Transverse colon (tissue), 4 donors: ENCODE measurements around the gene FST.

Source experiments
- EP300 ChIP-seq: sonication (generic); formaldehyde crosslinking; IDR thresholded peaks from one replicate; pipeline ENCODE4 v1.6.1; 2017; ENCODE audit warnings: antibody characterized with exemption, low read depth
- POLR2AphosphoS5 ChIP-seq, 3 donors: sonication (generic); formaldehyde crosslinking; IDR thresholded peaks; one replicate each; pipeline ENCODE4 v1.6.1; 2016; ENCODE audit warnings: antibody characterized with exemption in 3 of 3
- TF ChIP-seq, protein P1 (sequence below), 5 experiments: fragments of 200-600 bp in 3 of 5; fragments of 450-650 bp in 2 of 5; sonication (generic) in 3 of 5; IDR thresholded peaks; 1 replicate in 2 of 5; 2 replicates in 3 of 5; pipeline ENCODE4 v1.5.1; 2016 to 2017; ENCODE audit warnings: antibody characterized with exemption in 5 of 5, inconsistent platforms in 3 of 5, mild to moderate bottlenecking in 2 of 5, moderate library complexity in 1 of 5

DNA sequence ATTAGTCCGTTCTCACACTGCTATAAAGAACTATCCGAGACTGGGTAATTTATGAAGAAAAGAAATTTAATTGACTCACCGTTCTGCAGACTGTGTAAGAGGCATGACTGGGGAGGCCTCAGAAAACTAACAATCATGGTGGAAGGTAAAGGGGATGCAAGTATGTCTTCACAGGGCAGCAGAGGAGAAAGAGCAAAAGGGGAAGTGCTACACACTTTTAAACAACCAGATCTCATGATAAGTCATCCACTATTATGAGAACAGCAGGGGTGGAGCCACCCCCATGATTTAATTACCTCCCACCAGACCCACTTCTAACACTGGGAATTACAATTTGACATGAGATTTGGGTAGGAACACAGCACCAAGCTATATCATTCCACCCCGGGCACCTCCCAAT is 26.6 kb downstream of the FST start:
- TF ChIP-seq, protein P1, sequence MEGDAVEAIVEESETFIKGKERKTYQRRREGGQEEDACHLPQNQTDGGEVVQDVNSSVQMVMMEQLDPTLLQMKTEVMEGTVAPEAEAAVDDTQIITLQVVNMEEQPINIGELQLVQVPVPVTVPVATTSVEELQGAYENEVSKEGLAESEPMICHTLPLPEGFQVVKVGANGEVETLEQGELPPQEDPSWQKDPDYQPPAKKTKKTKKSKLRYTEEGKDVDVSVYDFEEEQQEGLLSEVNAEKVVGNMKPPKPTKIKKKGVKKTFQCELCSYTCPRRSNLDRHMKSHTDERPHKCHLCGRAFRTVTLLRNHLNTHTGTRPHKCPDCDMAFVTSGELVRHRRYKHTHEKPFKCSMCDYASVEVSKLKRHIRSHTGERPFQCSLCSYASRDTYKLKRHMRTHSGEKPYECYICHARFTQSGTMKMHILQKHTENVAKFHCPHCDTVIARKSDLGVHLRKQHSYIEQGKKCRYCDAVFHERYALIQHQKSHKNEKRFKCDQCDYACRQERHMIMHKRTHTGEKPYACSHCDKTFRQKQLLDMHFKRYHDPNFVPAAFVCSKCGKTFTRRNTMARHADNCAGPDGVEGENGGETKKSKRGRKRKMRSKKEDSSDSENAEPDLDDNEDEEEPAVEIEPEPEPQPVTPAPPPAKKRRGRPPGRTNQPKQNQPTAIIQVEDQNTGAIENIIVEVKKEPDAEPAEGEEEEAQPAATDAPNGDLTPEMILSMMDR (IDR thresholded peaks at IDR 0.05) = no peak
- TF ChIP-seq EP300 = no peak
- no peak for TF ChIP-seq POLR2AphosphoS5 (IDR thresholded peaks at IDR 0.05)
